D721Med (cell line): ENCODE measurements around the gene CHMP4B.

Source experiments
- DNase-seq: peaks from one replicate; pipeline ENCODE4 v3.0.0; 2011; ENCODE audit warnings: low spot score; ENCODE audit not compliant: insufficient read length
- FAIRE-seq: peaks from 2 replicates; lab custom pipeline; 2011; peaks lifted over from hg19 to GRCh38; lab: Jason Lieb, UNC
- TF ChIP-seq, protein P1 (sequence below): IDR thresholded peaks from 2 replicates; pipeline ENCODE4 v1.5.1; 2012; ENCODE audit warnings: mild to moderate bottlenecking, control low read depth; ENCODE audit not compliant: insufficient read depth; ENCODE audit errors: missing control alignments

Gene CHMP4B

DNA sequence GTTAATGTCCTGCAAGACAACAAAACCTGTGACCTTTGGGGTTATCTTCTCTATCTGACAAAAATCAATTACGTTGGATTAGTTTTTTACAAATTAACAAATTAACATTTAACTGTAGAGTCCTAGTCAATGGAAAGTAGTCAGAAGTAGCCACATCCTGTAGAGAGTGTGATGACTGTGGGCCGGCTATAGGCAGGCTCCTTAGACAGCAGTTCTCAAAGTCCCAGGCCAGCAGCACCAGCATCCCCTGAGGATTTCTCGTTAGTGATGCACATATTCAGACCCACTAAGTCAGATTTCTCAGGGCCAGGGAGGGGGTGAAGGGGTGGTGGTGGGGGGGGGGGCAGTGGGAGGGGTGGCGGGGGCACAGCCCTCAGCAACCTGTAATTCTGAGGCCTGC lies 42.1 kb upstream of the CHMP4B start:
- TF ChIP-seq, protein P1, sequence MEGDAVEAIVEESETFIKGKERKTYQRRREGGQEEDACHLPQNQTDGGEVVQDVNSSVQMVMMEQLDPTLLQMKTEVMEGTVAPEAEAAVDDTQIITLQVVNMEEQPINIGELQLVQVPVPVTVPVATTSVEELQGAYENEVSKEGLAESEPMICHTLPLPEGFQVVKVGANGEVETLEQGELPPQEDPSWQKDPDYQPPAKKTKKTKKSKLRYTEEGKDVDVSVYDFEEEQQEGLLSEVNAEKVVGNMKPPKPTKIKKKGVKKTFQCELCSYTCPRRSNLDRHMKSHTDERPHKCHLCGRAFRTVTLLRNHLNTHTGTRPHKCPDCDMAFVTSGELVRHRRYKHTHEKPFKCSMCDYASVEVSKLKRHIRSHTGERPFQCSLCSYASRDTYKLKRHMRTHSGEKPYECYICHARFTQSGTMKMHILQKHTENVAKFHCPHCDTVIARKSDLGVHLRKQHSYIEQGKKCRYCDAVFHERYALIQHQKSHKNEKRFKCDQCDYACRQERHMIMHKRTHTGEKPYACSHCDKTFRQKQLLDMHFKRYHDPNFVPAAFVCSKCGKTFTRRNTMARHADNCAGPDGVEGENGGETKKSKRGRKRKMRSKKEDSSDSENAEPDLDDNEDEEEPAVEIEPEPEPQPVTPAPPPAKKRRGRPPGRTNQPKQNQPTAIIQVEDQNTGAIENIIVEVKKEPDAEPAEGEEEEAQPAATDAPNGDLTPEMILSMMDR: no peak
- FAIRE-seq (no peak), DNase-seq (no peak)

DNA sequence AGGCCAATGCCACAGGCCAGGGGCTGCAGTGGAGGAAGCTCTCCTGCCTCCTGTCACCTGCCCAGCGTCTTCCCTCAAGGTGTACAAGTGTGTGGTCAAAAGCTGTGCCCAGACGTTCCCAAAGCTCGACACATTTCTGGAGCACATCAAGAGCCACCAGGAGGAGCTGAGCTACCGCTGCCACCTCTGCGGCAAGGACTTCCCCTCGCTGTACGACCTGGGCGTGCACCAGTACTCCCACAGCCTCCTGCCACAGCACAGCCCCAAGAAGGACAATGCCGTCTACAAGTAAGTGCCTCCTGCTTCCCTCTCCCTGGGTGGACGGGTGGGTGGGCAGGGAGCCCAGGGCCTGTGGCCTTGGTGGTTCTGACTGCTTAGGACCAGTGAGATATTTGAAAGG lies 41.1 kb upstream of the CHMP4B start:
- no peak for DNase-seq
- TF ChIP-seq, protein P1: no peak
- no peak for FAIRE-seq

DNA sequence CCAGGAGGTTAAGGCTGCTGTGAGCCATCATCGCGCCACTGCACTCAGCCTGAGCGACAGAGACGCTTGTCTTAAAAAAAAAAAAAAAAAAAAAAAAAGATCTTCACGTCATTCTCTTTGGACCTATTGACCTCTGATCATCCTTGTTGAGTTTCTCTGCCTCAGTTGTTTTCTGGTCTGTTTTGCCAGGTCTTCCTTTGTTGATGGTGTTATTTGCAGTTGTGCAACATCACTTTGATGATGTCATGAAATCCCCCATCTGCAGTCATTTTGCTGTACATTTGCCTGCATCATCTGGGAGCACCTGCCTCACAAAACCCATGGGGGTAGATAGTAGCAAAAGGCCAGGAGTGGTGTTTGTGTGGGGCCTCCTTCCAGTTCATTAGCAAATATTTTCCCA lies 39.2 kb upstream of the CHMP4B start:
- FAIRE-seq (no peak), DNase-seq (no peak)
- TF ChIP-seq, protein P1: no peak

DNA sequence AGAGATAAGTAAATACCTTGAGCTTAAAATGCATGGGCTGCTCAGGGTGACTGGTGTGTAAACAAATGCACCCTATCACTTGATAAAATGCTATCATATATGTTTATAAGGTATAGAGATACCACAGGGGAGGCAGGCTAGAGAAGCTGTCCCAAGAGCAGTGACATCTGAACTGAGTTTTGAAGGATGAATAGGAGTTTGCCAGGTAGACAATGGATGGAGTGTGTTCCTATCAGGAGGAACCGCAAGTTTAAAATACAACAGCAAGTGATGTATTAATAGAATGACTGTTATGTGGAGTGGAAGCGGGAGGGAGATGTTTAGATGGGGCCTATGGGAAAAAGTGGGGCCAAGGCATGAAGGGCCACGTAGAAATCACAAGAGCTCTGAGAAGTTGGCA lies 38.7 kb upstream of the CHMP4B start:
- no peak for DNase-seq
- TF ChIP-seq, protein P1: no peak
- FAIRE-seq: no peak

DNA sequence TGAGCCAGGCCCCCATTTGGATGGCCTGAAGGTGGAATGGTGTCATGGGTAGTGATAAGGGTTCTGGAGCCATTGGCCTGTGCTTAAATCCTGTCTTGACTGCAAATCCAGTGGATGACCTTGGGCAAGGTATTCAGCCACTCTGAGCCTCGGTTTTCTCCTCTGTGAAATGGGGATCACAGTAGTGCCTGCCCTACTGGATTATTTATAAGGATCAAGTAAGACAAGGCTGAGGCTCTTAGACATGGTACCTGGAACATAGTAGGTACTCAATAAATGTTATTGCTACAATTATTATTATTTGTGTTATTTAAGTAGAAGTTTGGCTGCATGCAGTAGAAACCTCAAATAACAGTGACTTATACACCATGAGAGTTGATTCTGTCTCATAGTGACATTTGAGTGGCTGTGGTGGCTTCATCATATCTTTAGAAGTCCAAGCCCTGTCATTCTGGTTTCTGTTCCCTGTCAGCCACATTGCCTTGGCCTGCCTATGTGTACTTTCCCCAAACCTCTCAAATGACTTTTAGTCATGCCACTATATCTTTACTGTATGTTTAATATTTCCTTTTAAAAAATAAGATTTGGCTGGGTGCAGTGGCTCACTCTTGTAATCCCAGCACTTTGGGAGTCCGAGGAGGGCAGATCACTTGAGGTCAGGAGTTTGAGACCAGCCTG lies 37.6 kb upstream of the CHMP4B start:
- TF ChIP-seq, protein P1: no peak
- no peak for DNase-seq
- no peak for FAIRE-seq

DNA sequence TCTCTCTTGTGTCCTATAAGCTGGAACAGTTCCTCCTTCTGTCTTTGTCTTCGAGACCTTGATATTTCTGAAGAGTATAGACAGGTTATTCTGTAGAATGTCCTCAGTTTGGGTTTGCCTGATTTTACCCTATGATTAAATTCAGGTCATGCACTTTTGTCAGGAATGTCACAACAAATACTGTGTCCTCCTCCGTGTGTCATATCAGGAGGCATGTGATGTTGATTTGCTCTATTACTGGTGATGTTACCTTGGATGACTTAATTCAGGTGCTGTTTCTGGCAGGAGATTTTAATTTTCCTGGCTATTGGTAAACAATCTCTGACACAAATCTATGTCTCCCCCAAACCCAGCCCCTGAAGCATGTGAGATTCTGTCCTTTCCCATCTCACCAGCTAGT lies 33.3 kb upstream of the CHMP4B start:
- DNase-seq (no peak), FAIRE-seq (no peak)
- TF ChIP-seq, protein P1: no peak

DNA sequence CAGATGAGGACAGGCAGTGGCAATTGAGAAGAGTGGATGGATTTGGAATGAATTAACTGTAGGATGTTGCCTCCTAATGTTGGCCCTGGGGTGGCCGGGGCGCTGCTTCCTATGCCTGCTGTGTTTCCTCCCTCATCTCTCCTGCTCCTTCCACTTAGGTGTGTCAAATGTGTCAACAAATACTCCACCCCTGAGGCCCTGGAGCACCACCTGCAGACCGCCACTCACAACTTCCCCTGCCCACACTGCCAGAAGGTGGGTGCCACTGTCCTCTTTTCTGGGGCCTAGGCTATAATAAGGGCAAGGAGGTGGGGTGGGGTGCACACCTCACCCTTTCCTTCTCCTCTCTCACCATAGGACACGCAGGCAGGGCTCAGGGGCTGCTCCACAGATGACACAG lies 30.0 kb upstream of the CHMP4B start:
- FAIRE-seq: no peak
- no peak for DNase-seq
- TF ChIP-seq, protein P1: no peak
